ENCODE measurements around the gene PNPLA8.
"Not testable (repeated sequence)": the region's sequence is repeated elsewhere in the genome, so short reads cannot be mapped to it uniquely, and the experiment has no call there.

The PNPLA8 gene

GRCh38 chr7:108529341-108529740 is 3.4 kb upstream of the PNPLA8 start:
- no peak for DNase-seq (ENCODE audit: low read depth)

DNA sequence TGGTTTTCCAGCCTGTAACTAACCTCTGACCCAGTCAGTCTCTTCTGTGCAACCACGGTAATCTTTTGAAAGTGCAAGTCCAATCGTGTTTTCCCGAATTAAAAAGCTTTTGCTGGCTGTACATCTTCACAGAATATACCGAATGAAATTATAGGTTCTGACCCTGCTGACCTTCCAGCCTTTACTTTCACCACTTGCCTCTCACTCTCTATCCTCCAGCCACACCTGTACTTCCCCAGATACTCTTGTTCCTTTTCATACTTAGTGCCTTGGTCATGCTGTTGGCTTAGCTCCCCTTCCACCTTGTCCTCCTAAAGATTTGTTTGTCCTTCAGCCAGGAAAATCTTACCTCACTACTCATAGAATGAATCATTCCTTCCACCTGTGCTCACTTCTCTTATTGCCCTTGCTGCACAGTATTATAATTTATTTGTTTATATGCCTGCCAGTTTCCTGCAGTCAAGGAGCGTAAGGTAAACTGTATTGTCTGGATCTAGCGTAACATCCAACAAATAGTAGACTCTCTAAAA is 2.3 kb upstream of the PNPLA8 start:
- DNase-seq (ENCODE audit: low read depth) = no peak

DNA sequence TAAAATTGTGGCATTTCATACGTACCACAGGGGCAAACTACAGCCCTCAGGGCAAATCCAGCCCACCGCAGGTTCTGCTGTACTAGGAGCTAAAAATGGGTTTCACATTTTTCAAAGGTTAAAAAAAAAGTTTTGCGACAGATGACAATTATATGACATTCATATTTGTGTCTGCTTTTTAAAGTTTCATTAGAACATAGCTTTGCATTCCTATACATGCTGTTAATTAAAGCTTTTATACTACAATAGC is 758 bp upstream of the PNPLA8 start:
- no peak for DNase-seq (ENCODE audit: low read depth)

GRCh38 chr7:108525327-108525984 is 479 bp downstream of the PNPLA8 start:
- peak; percentile 65 for DNase-seq (ENCODE audit: low read depth)

DNA sequence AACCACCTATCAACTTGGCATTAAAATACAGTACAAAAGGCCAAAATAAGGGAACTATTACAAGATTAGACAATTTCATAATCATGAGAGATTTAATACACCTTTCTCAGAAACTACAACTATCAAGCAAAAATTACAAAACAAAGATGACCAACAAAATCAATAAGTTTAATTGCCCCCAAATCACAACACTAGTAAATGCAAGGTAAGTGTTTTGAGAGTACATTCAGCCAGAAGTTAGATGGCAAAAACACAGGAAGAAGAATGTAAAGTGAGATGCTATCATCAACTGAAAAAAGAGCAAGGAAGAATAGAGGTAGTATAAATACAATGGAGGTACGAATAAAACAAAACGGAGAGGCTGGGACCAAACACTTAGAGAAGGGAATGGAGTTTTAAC is 3.2 kb downstream of the PNPLA8 start:
- DNase-seq (ENCODE audit: low read depth) = no peak

DNA sequence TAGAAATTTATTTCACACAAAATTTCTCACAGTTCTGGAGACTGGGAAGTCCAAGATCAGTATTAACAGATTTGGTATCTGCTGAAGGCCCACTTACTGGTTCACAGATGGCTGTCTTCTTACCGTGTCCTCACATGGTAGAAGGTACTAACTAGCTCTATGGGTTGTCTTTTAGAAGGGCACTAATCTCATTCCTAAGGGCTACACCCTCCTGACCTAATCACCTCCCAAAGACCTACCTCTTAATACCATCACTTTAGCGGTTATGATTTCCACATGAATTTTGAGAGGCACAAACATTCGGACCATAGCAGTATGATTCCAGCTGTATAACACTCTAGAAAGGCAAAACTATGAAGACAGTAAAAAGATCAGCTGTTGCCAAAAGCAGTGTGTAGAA is 8.0 kb downstream of the PNPLA8 start:
- no peak for DNase-seq (ENCODE audit: low read depth)

DNA sequence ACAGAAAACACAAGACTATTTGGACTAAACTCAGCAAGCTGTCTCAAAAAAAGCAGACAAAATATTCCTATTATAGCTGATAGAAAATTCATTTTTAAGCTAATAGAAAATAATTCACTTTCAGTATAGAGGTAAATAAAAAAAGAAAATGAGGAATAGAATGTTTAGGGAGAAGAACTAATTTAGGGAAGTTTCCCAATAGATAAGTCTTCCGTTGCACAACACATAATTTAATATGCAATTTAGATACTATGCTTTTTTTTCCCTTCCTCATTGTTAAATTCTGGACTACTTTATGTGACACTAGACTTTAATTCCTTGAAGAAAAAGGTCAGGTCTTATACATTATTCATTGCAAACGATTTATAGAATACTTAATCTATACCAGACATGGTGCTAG is 10.3 kb downstream of the PNPLA8 start:
- DNase-seq (ENCODE audit: low read depth) = no peak

GRCh38 chr7:108515013-108515412 is 10.9 kb downstream of the PNPLA8 start:
- DNase-seq (ENCODE audit: low read depth) = no peak

DNA sequence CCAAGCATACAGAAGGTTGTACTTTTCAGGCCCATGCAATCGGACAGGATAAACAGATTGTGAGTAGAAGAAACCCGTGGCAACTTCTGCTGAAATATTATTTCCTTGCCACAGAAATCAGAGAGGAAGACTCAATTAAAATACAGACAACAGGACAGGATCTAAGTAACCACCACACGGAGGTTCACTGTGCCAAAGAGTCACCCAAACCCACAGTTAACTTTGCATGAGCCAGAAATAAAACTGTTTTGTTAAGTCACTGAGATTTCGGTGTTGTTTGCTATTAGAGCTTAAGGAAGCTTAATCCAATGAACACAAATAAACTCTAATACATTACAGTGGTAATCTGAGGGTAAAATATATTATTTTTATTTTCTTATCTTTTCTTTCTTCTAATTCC is 14.0 kb downstream of the PNPLA8 start:
- no peak for DNase-seq (ENCODE audit: low read depth)

GRCh38 chr7:108504576-108504975 is 21.4 kb downstream of the PNPLA8 start:
- DNase-seq (ENCODE audit: low read depth) = not testable (repeated sequence)

DNA sequence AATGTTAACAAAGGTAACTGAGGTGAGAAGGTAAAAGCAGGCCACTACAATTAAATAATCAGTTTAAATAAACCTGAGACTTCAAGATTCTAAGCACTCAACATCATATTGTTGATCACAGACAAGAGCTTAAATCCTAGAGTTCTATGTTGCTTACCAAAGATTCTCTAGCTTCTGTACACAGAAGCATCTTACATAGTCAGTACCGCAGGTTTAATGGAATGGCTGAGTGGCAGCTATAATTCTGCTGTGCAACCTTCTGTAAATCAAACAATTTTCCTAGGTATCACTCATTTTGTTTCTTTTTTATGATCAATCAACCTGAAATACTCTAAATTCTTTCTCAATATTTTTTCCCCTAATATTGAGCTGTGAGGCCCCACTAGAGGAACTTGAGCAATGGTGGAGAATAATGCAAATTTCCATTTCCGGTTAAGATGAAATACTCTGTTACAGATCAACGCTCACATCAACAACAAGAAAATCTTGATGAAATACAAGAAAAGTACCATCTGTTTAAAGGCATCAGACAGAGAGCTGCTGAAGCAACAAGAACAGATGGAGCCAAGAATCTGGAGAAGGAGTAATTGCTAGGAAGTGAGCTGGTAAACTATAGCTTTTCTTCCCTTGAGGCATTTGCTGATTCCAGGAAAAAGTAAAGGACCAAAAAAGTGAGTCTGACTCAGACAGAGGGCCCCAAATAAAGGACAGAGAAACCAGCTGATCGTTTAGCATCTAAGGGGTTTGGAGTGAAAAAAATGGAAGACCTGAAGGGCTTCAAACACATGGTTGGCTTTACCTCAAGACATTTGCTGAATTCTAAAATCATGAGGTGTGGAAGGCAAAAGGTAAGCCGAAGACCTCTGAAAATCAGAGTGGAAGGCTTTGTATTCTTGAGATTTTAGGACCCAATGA is 22.6 kb downstream of the PNPLA8 start:
- peak; percentile 19 for DNase-seq (ENCODE audit: low read depth)

GRCh38 chr7:108499566-108499965 is 26.4 kb downstream of the PNPLA8 start:
- no peak for DNase-seq (ENCODE audit: low read depth)

DNA sequence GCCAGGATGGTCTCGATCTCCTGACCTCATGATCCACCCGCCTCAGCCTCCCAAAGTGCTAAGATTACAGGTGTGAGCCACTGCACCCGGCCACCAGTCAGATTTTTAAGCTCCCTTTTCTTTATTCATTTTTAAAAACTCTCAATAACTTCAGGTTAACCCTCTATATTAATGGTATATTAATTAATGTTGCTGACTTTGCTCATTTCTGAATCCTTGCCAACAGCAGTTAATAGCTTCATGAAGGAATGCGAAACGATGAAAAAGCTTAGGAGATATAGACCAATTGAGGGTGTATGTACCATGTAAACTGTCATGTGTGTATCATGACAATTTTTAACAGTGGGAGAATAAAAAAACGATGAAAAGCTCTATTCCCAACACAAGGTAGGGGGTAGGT is 27.5 kb downstream of the PNPLA8 start:
- DNase-seq (ENCODE audit: low read depth) = no peak

DNA sequence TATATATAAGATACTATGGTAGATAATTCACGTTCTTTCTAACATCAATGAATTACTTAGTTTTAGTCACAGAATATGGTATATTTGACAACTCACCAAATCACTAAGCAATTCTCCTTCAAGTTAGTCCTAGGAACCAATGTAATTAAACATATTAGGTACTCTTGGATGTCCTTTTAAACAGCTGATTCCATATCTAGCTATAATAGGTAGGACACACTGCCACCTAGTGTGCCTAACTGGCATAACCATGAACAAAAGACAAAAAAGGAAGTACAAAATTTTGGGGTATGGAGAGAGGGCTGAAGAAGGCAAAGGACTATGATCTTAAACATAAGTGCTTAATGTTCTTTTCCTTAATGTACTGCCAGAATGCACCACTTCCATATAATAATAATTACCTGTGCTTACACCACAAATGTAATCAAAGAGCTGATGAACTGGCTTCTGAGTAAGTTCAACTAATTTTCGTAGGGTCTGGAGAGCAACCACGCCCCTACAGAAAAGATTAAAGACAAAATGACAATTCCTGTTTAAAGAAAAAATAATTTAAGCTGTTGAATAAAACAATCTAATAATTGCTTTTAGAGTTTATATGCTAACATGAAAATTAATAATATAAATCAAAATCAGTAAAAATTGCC is 28.7 kb downstream of the PNPLA8 start:
- peak; percentile 28 for DNase-seq (ENCODE audit: low read depth)

GRCh38 chr7:108492742-108493141 is 33.2 kb downstream of the PNPLA8 start:
- no peak for DNase-seq (ENCODE audit: low read depth)

- DNase-seq (ENCODE audit: low read depth) = no peak
These were observed 37.0 kb downstream of the PNPLA8 start for GRCh38 chr7:108488768-108489538.

- no peak for DNase-seq (ENCODE audit: low read depth)
These were observed 38.3 kb downstream of the PNPLA8 start for GRCh38 chr7:108487646-108488045.

DNA sequence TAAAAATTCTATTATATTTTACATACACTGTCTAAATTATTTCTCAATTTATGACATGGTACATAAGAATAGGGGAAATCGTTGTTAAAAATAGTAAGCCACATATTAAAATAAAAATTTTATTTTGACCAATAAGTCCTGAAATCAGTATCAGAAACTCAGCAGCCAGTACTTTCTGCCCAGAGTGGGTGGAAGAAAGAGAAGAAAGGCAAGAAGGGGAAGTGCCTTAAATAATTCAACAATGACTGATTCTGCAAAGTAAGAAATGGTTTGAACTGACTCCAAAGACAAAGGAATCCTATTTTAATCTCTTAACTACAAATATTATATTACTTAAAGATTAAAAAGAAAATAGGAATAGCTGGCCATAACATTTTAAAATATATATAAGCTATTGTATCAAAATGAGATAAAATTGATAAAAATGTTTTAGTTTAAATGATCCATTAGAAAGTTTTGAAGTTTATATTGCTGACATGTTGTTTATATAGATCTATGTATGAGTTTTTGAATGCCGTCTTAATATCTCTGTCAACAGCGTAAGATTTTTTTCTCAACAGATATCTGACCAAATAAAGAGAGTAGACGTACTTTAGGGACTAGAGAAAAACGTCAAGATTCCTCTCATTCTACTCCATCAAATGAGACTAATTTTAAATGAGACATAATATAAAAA is 39.5 kb downstream of the PNPLA8 start:
- DNase-seq (ENCODE audit: low read depth) = peak; percentile 20

- DNase-seq (ENCODE audit: low read depth) = no peak
These were observed 41.8 kb downstream of the PNPLA8 start for GRCh38 chr7:108484137-108484536.

DNA sequence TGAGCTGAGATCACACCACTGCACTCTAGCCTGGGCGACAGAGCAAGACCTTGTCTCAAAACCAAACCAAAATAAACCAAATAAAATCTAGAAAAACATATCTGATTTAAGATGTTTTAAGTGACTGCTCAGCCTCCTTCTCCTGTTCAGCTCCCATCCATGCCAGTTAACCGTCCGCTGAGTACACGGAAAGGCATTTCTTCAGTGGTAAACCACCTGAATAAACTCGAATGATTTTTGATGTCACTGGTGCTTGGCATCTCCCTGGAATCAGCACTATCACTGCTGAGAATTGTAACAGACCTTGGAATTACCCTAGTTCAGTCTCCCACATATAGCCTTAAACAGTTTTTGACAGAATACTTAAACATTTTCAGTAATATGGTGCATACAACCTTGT is 45.6 kb downstream of the PNPLA8 start:
- no peak for DNase-seq (ENCODE audit: low read depth)

DNA sequence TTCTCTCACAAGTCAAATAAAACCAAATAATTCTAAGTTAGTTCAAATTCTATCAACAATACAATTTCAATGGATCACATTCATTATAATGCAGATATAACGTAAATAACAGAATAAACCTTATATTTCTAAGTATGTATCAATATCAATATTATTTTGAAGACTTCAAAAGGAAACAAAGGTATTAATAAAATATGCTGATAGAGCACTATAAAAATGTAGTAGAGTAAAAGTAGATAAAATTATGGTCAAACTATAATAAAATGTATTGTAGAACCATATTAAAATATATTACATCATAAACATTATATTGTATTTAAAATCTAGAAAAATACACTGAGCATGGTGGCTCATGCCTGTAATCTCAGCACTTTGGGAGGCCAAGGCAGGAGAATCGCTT is 46.2 kb downstream of the PNPLA8 start:
- no peak for DNase-seq (ENCODE audit: low read depth)

- no peak for DNase-seq (ENCODE audit: low read depth)
These were observed 46.8 kb downstream of the PNPLA8 start for GRCh38 chr7:108479118-108479517.
